Common myeloid progenitor, CD34-positive (primary cell): Measurements from ENCODE around the gene C12orf75.
"Not testable (repeated sequence)": the region's sequence is repeated elsewhere in the genome, so short reads cannot be mapped to it uniquely, and the experiment has no call there.

Experiments
- CTCF ChIA-PET: fragments of 350-600 bp; sonication (Branson Sonifier 250); formaldehyde crosslinking; loops from one replicate; lab custom pipeline; 2021; ENCODE audit warnings: antibody characterized with exemption; lab: Charles Lee
- POLR2A ChIA-PET: fragments of 350-600 bp; sonication (Branson Sonifier 250); formaldehyde crosslinking; loops from one replicate; lab custom pipeline; 2021; ENCODE audit warnings: antibody characterized with exemption; lab: Charles Lee
- DNase-seq, 3 donors: peaks; one replicate each; pipeline versions ENCODE4 v3.0.0 to v3.0.0-alpha.2; 2013
- H3K27ac ChIP-seq, 2 experiments: 1 replicate in 1 of 2; 2 replicates in 1 of 2; pipeline ENCODE4 v1.7.0; 2013; ENCODE audit warnings: inconsistent platforms in 2 of 2, low read length in 2 of 2, mild to moderate bottlenecking in 2 of 2, low read depth in 1 of 2, moderate library complexity in 1 of 2; ENCODE audit not compliant: severe bottlenecking in 2 of 2, insufficient read depth in 1 of 2, poor library complexity in 1 of 2
- H3K27me3 ChIP-seq, 5 experiments: replicated peaks in 2 of 5; 1 replicate in 3 of 5; 2 replicates in 2 of 5; pipeline versions ENCODE4 v1.6.1 to v1.7.0; 2013; ENCODE audit warnings: low read length in 4 of 5, mild to moderate bottlenecking in 2 of 5, moderate library complexity in 2 of 5, inconsistent platforms in 1 of 5; ENCODE audit not compliant: insufficient read depth in 5 of 5, control insufficient read depth in 4 of 5
- H3K36me3 ChIP-seq, 4 experiments: 1 replicate in 2 of 4; 2 replicates in 2 of 4; pipeline versions ENCODE4 v1.6.1 to v1.7.0; 2013; ENCODE audit warnings: low read length in 3 of 4, control low read depth in 1 of 4, mild to moderate bottlenecking in 1 of 4; ENCODE audit not compliant: control insufficient read depth in 4 of 4, insufficient read depth in 4 of 4
- H3K4me1 ChIP-seq, 4 experiments: 1 replicate in 3 of 4; 2 replicates in 1 of 4; pipeline versions ENCODE4 v1.6.1 to v1.7.1; 2013; ENCODE audit warnings: low read length in 3 of 4, mild to moderate bottlenecking in 3 of 4, control low read depth in 1 of 4, inconsistent platforms in 1 of 4, moderate library complexity in 1 of 4; ENCODE audit not compliant: control insufficient read depth in 4 of 4, insufficient read depth in 4 of 4; ENCODE audit errors: control extremely low read depth in 1 of 4
- H3K4me3 ChIP-seq, 7 experiments: 1 replicate in 4 of 7; 2 replicates in 3 of 7; pipeline versions ENCODE4 v1.5.1 to v1.7.0; 2013; ENCODE audit warnings: mild to moderate bottlenecking in 7 of 7, low read length in 6 of 7, moderate library complexity in 6 of 7, inconsistent platforms in 2 of 7, low read depth in 2 of 7, control low read depth in 1 of 7; ENCODE audit not compliant: insufficient read depth in 4 of 7, control insufficient read depth in 1 of 7; ENCODE audit errors: extremely low read depth in 1 of 7
- H3K9me3 ChIP-seq, 5 experiments: 1 replicate in 4 of 5; 2 replicates in 1 of 5; pipeline versions ENCODE4 v1.6.1 to v1.7.1; 2013; ENCODE audit warnings: low read length in 4 of 5, mild to moderate bottlenecking in 2 of 5, inconsistent platforms in 1 of 5, low read depth in 1 of 5, moderate library complexity in 1 of 5; ENCODE audit not compliant: control insufficient read depth in 4 of 5, insufficient read depth in 2 of 5; ENCODE audit errors: control extremely low read depth in 1 of 5
- WGBS: methylation state at CpG from one replicate; pipeline ENCODE4 v1.1.5; 2013; ENCODE audit not compliant: insufficient coverage; 5-methylcytosine and 5-hydroxymethylcytosine counted together

The C12orf75 gene

DNA sequence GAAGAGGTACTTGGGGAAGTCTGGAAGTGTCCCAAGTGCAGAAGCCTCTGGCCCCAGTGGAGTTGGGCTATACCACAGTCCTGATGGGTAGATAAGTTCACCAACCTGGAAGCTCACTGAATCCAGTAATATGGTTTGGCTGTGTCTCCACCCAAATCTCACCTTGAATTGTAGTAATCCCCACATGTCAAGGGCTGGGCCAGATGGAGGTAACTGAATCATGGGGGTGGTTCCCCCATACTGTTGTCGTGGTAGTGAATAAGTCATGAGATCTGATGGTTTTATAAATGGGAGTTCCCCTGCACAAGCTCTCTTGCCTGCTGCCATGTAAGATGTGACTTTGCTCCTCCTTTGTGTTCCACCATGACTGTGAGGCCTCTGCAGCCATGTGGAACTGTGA, 11.1 kb downstream of the C12orf75 start:
- H3K27ac ChIP-seq, H3K4me3 ChIP-seq, H3K27me3 ChIP-seq, DNase-seq, POLR2A ChIA-PET, H3K36me3 ChIP-seq: not testable (repeated sequence)
- CTCF ChIA-PET, result interaction anchor here (1.2 kb wide), 1 partner anchor 10 kb away, joined by 4 read pairs; no protein-coding TSS in a partner anchor
- 80% methylated on average over 1 of the region's 1 CpG for WGBS
- Histone ChIP-seq H3K9me3 (peaks cover 0 to 16% (median 9%) of the 10 kb centered on the region in 5 experiments), H3K4me1 (peaks cover 0 to 12% (median 4%) of the 10 kb centered on the region in 4 experiments)

DNA sequence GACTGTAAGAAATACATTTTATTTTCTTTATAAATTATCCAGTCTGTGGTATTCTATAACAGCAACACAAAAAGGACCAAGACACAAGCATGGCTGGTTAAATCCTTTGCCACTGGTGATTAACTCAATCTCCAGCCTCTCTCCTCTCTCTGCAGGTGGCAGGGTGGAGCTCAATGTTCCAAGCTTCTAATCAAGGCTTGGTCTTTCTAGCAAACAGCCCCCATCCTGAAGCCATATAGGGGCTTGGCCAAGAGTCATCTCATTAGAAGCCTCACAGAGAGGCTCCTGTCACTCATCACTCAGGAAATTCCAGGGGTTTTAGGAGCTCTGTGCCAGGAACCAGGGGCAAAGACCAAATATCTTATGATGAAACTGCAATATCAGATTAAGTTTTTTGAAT, 12.0 kb downstream of the C12orf75 start:
- ChIA-PET POLR2A (no interaction called here), CTCF (no interaction called here)
- DNase-seq, result no peak
- Histone ChIP-seq H3K9me3 (peaks cover 0 to 16% (median 9%) of the 10 kb centered on the region in 5 experiments), H3K4me1 (peaks cover 0 to 5% (median 2%) of the 10 kb centered on the region in 4 experiments), H3K36me3 (peaks cover 2 to 7% (median 4%) of the 10 kb centered on the region in 4 experiments), H3K27ac (no peak overlapping the region), H3K4me3 (no peak overlapping the region), H3K27me3 (no peaks in the 10 kb centered on the region)

GRCh38 chr12:105343836-105344235, 13.3 kb downstream of the C12orf75 start:
- Histone ChIP-seq H3K4me3 (no peak overlapping the region), H3K27me3 (no peaks in the 10 kb centered on the region), H3K27ac (no peak overlapping the region), H3K4me1 (peaks cover 0 to 2% (median 0%) of the 10 kb centered on the region in 4 experiments), H3K9me3 (peaks cover 0 to 16% (median 9%) of the 10 kb centered on the region in 5 experiments), H3K36me3 (peaks cover 2 to 7% (median 4%) of the 10 kb centered on the region in 4 experiments)
- ChIA-PET POLR2A (no interaction called here), CTCF (no interaction called here)
- 100% methylated on average over 1 of the region's 1 CpG for WGBS
- DNase-seq, result no peak

GRCh38 chr12:105347499-105347898, 17.0 kb downstream of the C12orf75 start:
- H3K9me3 ChIP-seq, result no peaks in the 10 kb centered on the region
- peaks cover 0 to 6% (median 1%) of the 10 kb centered on the region in 4 experiments for H3K4me1 ChIP-seq
- H3K36me3 ChIP-seq, result peaks cover 0 to 14% (median 2%) of the 10 kb centered on the region in 4 experiments
- no peak overlapping the region for H3K27ac ChIP-seq
- no peaks in the 10 kb centered on the region for H3K27me3 ChIP-seq
- DNase-seq, result no peak
- WGBS, result 100% methylated on average over 3 of the region's 4 CpGs
- CTCF ChIA-PET, result interaction anchor here (1.0 to 1.1 kb wide), 2 partner anchors 17 to 21 kb away, joined by 3 read pairs; no protein-coding TSS in a partner anchor
- H3K4me3 ChIP-seq, result no peak overlapping the region
- POLR2A ChIA-PET, result interaction anchor here (1.1 kb wide), 1 partner anchor 18 kb away, joined by 3 read pairs; no protein-coding TSS in a partner anchor

GRCh38 chr12:105348142-105348541, 17.7 kb downstream of the C12orf75 start:
- Histone ChIP-seq H3K36me3 (peaks cover 0 to 18% (median 2%) of the 10 kb centered on the region in 4 experiments), H3K4me3 (no peak overlapping the region), H3K27me3 (no peaks in the 10 kb centered on the region), H3K27ac (no peak overlapping the region), H3K9me3 (no peaks in the 10 kb centered on the region), H3K4me1 (peaks cover 0 to 6% (median 1%) of the 10 kb centered on the region in 4 experiments)
- POLR2A ChIA-PET, result interaction anchor here (1.1 kb wide), 1 partner anchor 17 kb away, joined by 3 read pairs; no protein-coding TSS in a partner anchor
- no peak for DNase-seq
- 89% methylated on average over 1 of the region's 3 CpGs for WGBS
- CTCF ChIA-PET, result no interaction called here

- no peak for DNase-seq
- peaks cover 0 to 6% (median 1%) of the 10 kb centered on the region in 4 experiments for H3K4me1 ChIP-seq
- no peak overlapping the region for H3K27ac ChIP-seq
- no peaks in the 10 kb centered on the region for H3K9me3 ChIP-seq
- no peak overlapping the region for H3K4me3 ChIP-seq
- H3K27me3 ChIP-seq, result no peaks in the 10 kb centered on the region
- 86% methylated on average over 1 of the region's 1 CpG for WGBS
- CTCF ChIA-PET, result no interaction called here
- POLR2A ChIA-PET, result interaction anchor here (1.1 kb wide), 1 partner anchor 17 kb away, joined by 3 read pairs; no protein-coding TSS in a partner anchor
- peaks cover 0 to 19% (median 3%) of the 10 kb centered on the region in 4 experiments for H3K36me3 ChIP-seq
These were observed 18.1 kb downstream of the C12orf75 start for GRCh38 chr12:105348561-105348960.

- Histone ChIP-seq H3K4me3 (no peak overlapping the region), H3K4me1 (peaks cover 0 to 6% (median 1%) of the 10 kb centered on the region in 4 experiments), H3K36me3 (peaks cover 0 to 19% (median 3%) of the 10 kb centered on the region in 4 experiments), H3K27ac (no peak overlapping the region), H3K27me3 (no peaks in the 10 kb centered on the region), H3K9me3 (no peaks in the 10 kb centered on the region)
- WGBS, result 100% methylated on average over 1 of the region's 1 CpG
- POLR2A ChIA-PET, result no interaction called here
- CTCF ChIA-PET, result interaction anchor here (1.0 kb wide), 1 partner anchor 16 kb away, joined by 3 read pairs; no protein-coding TSS in a partner anchor
- no peak for DNase-seq
These were observed 18.6 kb downstream of the C12orf75 start for GRCh38 chr12:105349138-105349537.
